Measurements from ENCODE around the gene KIAA0040.

- TF ChIP-seq USF2 (CRISPR knock-in tag; IDR thresholded peaks at IDR 0.05) (no peak), E2F1 (CRISPR knock-in tag; IDR thresholded peaks at IDR 0.05) (no peak), CTCF (IDR thresholded peaks at IDR 0.05) (no peak), TCF7 (CRISPR knock-in tag; IDR thresholded peaks at IDR 0.05; ENCODE audit: low read depth) (no peak)
Measured at GRCh38 chr1:175221557-175222175, 29.1 kb upstream of the KIAA0040 start.

Measured in WTC11 (cell line).